Stimulated activated effector memory CD8-positive, alpha-beta T cell treated with anti-CD3 and anti-CD28 coated beads, Interleukin-12 subunit alpha, Interleukin-12 subunit beta, amount 100 ng/mL, for 72 hours (primary cell): ENCODE measurements around the gene HYAL3.
A peak's percentile ranks its signal among the peaks of the same experiment; 100 is the strongest.

ENCODE experiments used
- ATAC-seq: fragments of 150-1000 bp; cut with Tn5 transposase; 2 replicates; pipeline ENCODE4 v1.10.0; 2021
- DNase-seq, 2 donors: peaks; one replicate each; pipeline ENCODE4 v3.0.0; 2021 to 2022; ENCODE audit warnings: low spot score in 2 of 2
- H3K27ac Mint-ChIP-seq: one replicate; pipeline ENCODE4 v1.8.0; 2022; ENCODE audit warnings: mild to moderate bottlenecking, mixed read lengths
- H3K36me3 Mint-ChIP-seq: one replicate; pipeline ENCODE4 v1.8.0; 2022; ENCODE audit warnings: mild to moderate bottlenecking, mixed read lengths
- H3K4me1 Mint-ChIP-seq: one replicate; pipeline ENCODE4 v1.8.0; 2022; ENCODE audit warnings: mixed read lengths
- H3K4me3 Mint-ChIP-seq: one replicate; pipeline ENCODE4 v1.8.0; 2022; ENCODE audit warnings: mild to moderate bottlenecking, mixed read lengths
- H3K9me3 Mint-ChIP-seq: one replicate; pipeline ENCODE4 v1.8.0; 2022; ENCODE audit warnings: mixed read lengths

The HYAL3 gene

GRCh38 chr3:50303013-50303815, 4.0 kb upstream of the HYAL3 start, which contains the start of gene HYAL1:
HYAL1 (minus strand) TSS chr3:50303574; CDS start chr3:50302956, 618 bp downstream.
- H3K9me3 Mint-ChIP-seq = no peaks in the 10 kb centered on the region
- DNase-seq (no peak), ATAC-seq (no peak)
- H3K4me3 Mint-ChIP-seq = no peak within 1 kb of the TSS
- H3K36me3 Mint-ChIP-seq = peaks cover 7% of the 10 kb centered on the region
- peak within 1 kb of the TSS; percentile 34 for H3K27ac Mint-ChIP-seq
- H3K4me1 Mint-ChIP-seq = peaks cover 30% of the 10 kb centered on the region

- no peak for DNase-seq
- H3K27ac Mint-ChIP-seq = peak overlapping the region; percentile 34
Measured at GRCh38 chr3:50302095-50303012, 3.1 kb upstream of the HYAL3 start.

GRCh38 chr3:50300681-50301254, 1.6 kb upstream of the HYAL3 start:
- peak overlapping the region; percentile 98 for H3K4me3 Mint-ChIP-seq
- H3K27ac Mint-ChIP-seq = peak overlapping the region; percentile 97
- H3K36me3 Mint-ChIP-seq = peaks cover 7% of the 10 kb centered on the region
- ATAC-seq (no peak), DNase-seq (no peak)
- peaks cover 42% of the 10 kb centered on the region for H3K4me1 Mint-ChIP-seq
- H3K9me3 Mint-ChIP-seq = no peaks in the 10 kb centered on the region

More at GRCh38 chr3:50302095-50303012, 3.1 kb upstream of the HYAL3 start:
- no peaks in the 10 kb centered on the region for H3K9me3 Mint-ChIP-seq
- no peak overlapping the region for H3K4me3 Mint-ChIP-seq
- peaks cover 39% of the 10 kb centered on the region for H3K4me1 Mint-ChIP-seq
- H3K36me3 Mint-ChIP-seq = peaks cover 7% of the 10 kb centered on the region
- no peak for ATAC-seq

- ATAC-seq = peak; percentile 9
- H3K36me3 Mint-ChIP-seq = peaks cover 7% of the 10 kb centered on the region
- peak overlapping the region; percentile 97 for H3K27ac Mint-ChIP-seq
- H3K9me3 Mint-ChIP-seq = no peaks in the 10 kb centered on the region
- DNase-seq = no peak
- peak overlapping the region; percentile 98 for H3K4me3 Mint-ChIP-seq
- H3K4me1 Mint-ChIP-seq = peaks cover 45% of the 10 kb centered on the region
Measured at GRCh38 chr3:50299929-50300680, 900 bp upstream of the HYAL3 start.

GRCh38 chr3:50299638-50299928, 378 bp upstream of the HYAL3 start:
- Mint-ChIP-seq H3K9me3 (no peaks in the 10 kb centered on the region), H3K4me1 (peaks cover 42% of the 10 kb centered on the region), H3K27ac (peak overlapping the region; percentile 97), H3K36me3 (peaks cover 7% of the 10 kb centered on the region), H3K4me3 (peak overlapping the region; percentile 98)
- ATAC-seq (no peak), DNase-seq (no peak)

- Mint-ChIP-seq H3K9me3 (no peaks in the 10 kb centered on the region), H3K4me1 (peaks cover 40% of the 10 kb centered on the region), H3K4me3 (peak overlapping the region; percentile 98), H3K27ac (peak overlapping the region; percentile 97), H3K36me3 (peaks cover 7% of the 10 kb centered on the region)
- no peak for ATAC-seq
- no peak for DNase-seq
Measured at GRCh38 chr3:50297896-50298725, 1.1 kb downstream of the HYAL3 start.

GRCh38 chr3:50297384-50297775, 1.8 kb downstream of the HYAL3 start:
- H3K27ac Mint-ChIP-seq = peak overlapping the region; percentile 71
- H3K4me3 Mint-ChIP-seq = peak overlapping the region; percentile 98
- no peak for DNase-seq
- ATAC-seq = no peak
- peaks cover 42% of the 10 kb centered on the region for H3K4me1 Mint-ChIP-seq
- no peaks in the 10 kb centered on the region for H3K9me3 Mint-ChIP-seq
- H3K36me3 Mint-ChIP-seq = peaks cover 11% of the 10 kb centered on the region

GRCh38 chr3:50296721-50297383, 2.4 kb downstream of the HYAL3 start:
- peak overlapping the region; percentile 71 for H3K27ac Mint-ChIP-seq
- peaks cover 44% of the 10 kb centered on the region for H3K4me1 Mint-ChIP-seq
- H3K4me3 Mint-ChIP-seq = peak overlapping the region; percentile 98

GRCh38 chr3:50295553-50296431, 3.4 kb downstream of the HYAL3 start:
- ATAC-seq = no peak
- Mint-ChIP-seq H3K27ac (peak overlapping the region; percentile 71), H3K4me3 (no peak overlapping the region), H3K9me3 (no peaks in the 10 kb centered on the region), H3K4me1 (peaks cover 48% of the 10 kb centered on the region), H3K36me3 (peaks cover 21% of the 10 kb centered on the region)
- DNase-seq = no peak

More at GRCh38 chr3:50296721-50297383, 2.4 kb downstream of the HYAL3 start:
- peaks cover 15% of the 10 kb centered on the region for H3K36me3 Mint-ChIP-seq
- no peak for DNase-seq
- ATAC-seq = no peak
- H3K9me3 Mint-ChIP-seq = no peaks in the 10 kb centered on the region

GRCh38 chr3:50294492-50295403, 4.5 kb downstream of the HYAL3 start:
- Mint-ChIP-seq H3K4me3 (no peak overlapping the region), H3K27ac (no peak overlapping the region)

GRCh38 chr3:50294089-50294488, 5.1 kb downstream of the HYAL3 start:
- peaks cover 34% of the 10 kb centered on the region for H3K36me3 Mint-ChIP-seq
- ATAC-seq = no peak
- no peak overlapping the region for H3K27ac Mint-ChIP-seq
- peaks cover 41% of the 10 kb centered on the region for H3K4me1 Mint-ChIP-seq
- DNase-seq = no peak
- no peaks in the 10 kb centered on the region for H3K9me3 Mint-ChIP-seq
- no peak overlapping the region for H3K4me3 Mint-ChIP-seq

More at GRCh38 chr3:50294492-50295403, 4.5 kb downstream of the HYAL3 start:
- H3K36me3 Mint-ChIP-seq = peaks cover 30% of the 10 kb centered on the region
- ATAC-seq = no peak
- peaks cover 42% of the 10 kb centered on the region for H3K4me1 Mint-ChIP-seq
- DNase-seq = no peak
- no peaks in the 10 kb centered on the region for H3K9me3 Mint-ChIP-seq
